H9 (cell line): ENCODE results near the gene CERS5. TPM values are rescaled to one million over a fixed set of nuclear protein-coding genes. Genes with fewer than 3 reads are reported as not detected.

Source experiments
- DNase-seq: peaks from one replicate; pipeline ENCODE4 v3.0.0-alpha.2; 2017
- H2AFZ ChIP-seq: one replicate; pipeline ENCODE4 v1.6.1; 2013; ENCODE audit warnings: mild to moderate bottlenecking, low read length, control low read depth, moderate library complexity
- H2AK5ac ChIP-seq: 2 replicates; pipeline ENCODE4 v1.6.1; 2013; ENCODE audit warnings: low read length, control low read depth, mixed read lengths; ENCODE audit not compliant: insufficient read length
- H2BK120ac ChIP-seq: one replicate; pipeline ENCODE4 v1.6.1; 2013; ENCODE audit warnings: low read depth, mild to moderate bottlenecking, low read length, control low read depth, inconsistent platforms; ENCODE audit not compliant: poor library complexity, severe bottlenecking
- H2BK12ac ChIP-seq: 2 replicates; pipeline ENCODE4 v1.6.1; 2013; ENCODE audit warnings: low read length, control low read depth, mixed read lengths, low read depth; ENCODE audit not compliant: insufficient read length
- H2BK15ac ChIP-seq: 2 replicates; pipeline ENCODE4 v1.6.1; 2013; ENCODE audit warnings: low read depth, low read length, control low read depth
- H2BK20ac ChIP-seq: one replicate; pipeline ENCODE4 v1.6.1; 2013; ENCODE audit warnings: low read depth, mild to moderate bottlenecking, low read length, control low read depth, inconsistent platforms; ENCODE audit not compliant: poor library complexity, severe bottlenecking
- H2BK5ac ChIP-seq: 2 replicates; pipeline ENCODE4 v1.6.1; 2013; ENCODE audit warnings: low read length, control low read depth, mixed read lengths; ENCODE audit not compliant: insufficient read length
- H3K14ac ChIP-seq: 2 replicates; pipeline ENCODE4 v1.6.1; 2013; ENCODE audit warnings: low read length, control low read depth; ENCODE audit not compliant: insufficient read depth
- H3K18ac ChIP-seq: 2 replicates; pipeline ENCODE4 v1.6.1; 2013; ENCODE audit warnings: low read depth, mild to moderate bottlenecking, mixed read lengths, low read length, control low read depth; ENCODE audit not compliant: insufficient read length
- H3K23ac ChIP-seq: 2 replicates; pipeline ENCODE4 v1.6.1; 2013; ENCODE audit warnings: low read length, control low read depth, mixed read lengths, low read depth; ENCODE audit not compliant: insufficient read length
- H3K23me2 ChIP-seq: 2 replicates; pipeline ENCODE4 v1.6.1; 2013; ENCODE audit warnings: low read depth, mild to moderate bottlenecking, mixed read lengths, low read length, control low read depth; ENCODE audit not compliant: insufficient read length, poor library complexity, severe bottlenecking
- H3K27ac ChIP-seq: 2 replicates; pipeline ENCODE4 v1.5.1; 2013; ENCODE audit warnings: low read length, control low read depth, mixed read lengths, low read depth; ENCODE audit not compliant: insufficient read length
- H3K27me3 ChIP-seq: 2 replicates; pipeline ENCODE4 v1.6.1; 2013; ENCODE audit warnings: low read length, control low read depth, inconsistent platforms; ENCODE audit not compliant: insufficient read depth
- H3K4ac ChIP-seq: 2 replicates; pipeline ENCODE4 v1.6.1; 2013; ENCODE audit warnings: low read depth, mild to moderate bottlenecking, control low read depth, inconsistent platforms, low read length, moderate library complexity
- H3K4me1 ChIP-seq: 2 replicates; pipeline ENCODE4 v1.6.1; 2013; ENCODE audit warnings: low read length, control low read depth, inconsistent platforms; ENCODE audit not compliant: insufficient read depth
- H3K4me2 ChIP-seq: 2 replicates; pipeline ENCODE4 v1.6.1; 2013; ENCODE audit warnings: low read length, control low read depth, mixed read lengths; ENCODE audit not compliant: insufficient read length, insufficient read depth
- H3K56ac ChIP-seq: 2 replicates; pipeline ENCODE4 v1.6.1; 2013; ENCODE audit warnings: low read depth, mild to moderate bottlenecking, mixed read lengths, low read length, control low read depth; ENCODE audit not compliant: insufficient read length
- H3K79me1 ChIP-seq: 2 replicates; pipeline ENCODE4 v1.6.1; 2013; ENCODE audit warnings: low read depth, mild to moderate bottlenecking, moderate library complexity, low read length, control low read depth, inconsistent platforms; ENCODE audit not compliant: insufficient read depth, poor library complexity, severe bottlenecking
- H3K79me2 ChIP-seq: 2 replicates; pipeline ENCODE4 v1.6.1; 2013; ENCODE audit warnings: low read length, control low read depth, inconsistent platforms; ENCODE audit not compliant: insufficient read depth
- H3K9ac ChIP-seq: 2 replicates; pipeline ENCODE4 v1.6.1; 2013; ENCODE audit warnings: low read length, control low read depth, mixed read lengths; ENCODE audit not compliant: insufficient read length; ENCODE audit errors: extremely low read depth
- H3K9me3 ChIP-seq: one replicate; pipeline ENCODE4 v1.6.1; 2013; ENCODE audit warnings: low read depth, low read length, inconsistent platforms; ENCODE audit not compliant: control insufficient read depth
- H3T11ph ChIP-seq: one replicate; pipeline ENCODE4 v1.6.1; 2013; ENCODE audit warnings: mild to moderate bottlenecking, low read length, control low read depth, inconsistent platforms
- H4K20me1 ChIP-seq: one replicate; pipeline ENCODE4 v1.6.1; 2013; ENCODE audit not compliant: control insufficient read depth, insufficient read length, insufficient read depth
- H4K5ac ChIP-seq: 2 replicates; pipeline ENCODE4 v1.6.1; 2013; ENCODE audit warnings: low read depth, mild to moderate bottlenecking, mixed read lengths, low read length, control low read depth; ENCODE audit not compliant: insufficient read length
- H4K8ac ChIP-seq: replicated peaks from 2 replicates; pipeline ENCODE4 v1.6.1; 2013; ENCODE audit warnings: low read length, control low read depth, mixed read lengths, low read depth; ENCODE audit not compliant: insufficient read length
- H4K91ac ChIP-seq: 2 replicates; pipeline ENCODE4 v1.6.1; 2013; ENCODE audit warnings: low read depth, mild to moderate bottlenecking, moderate library complexity, mixed read lengths, low read length, control low read depth; ENCODE audit not compliant: insufficient read length
- H3K27ac Mint-ChIP-seq, 3 experiments: 2 replicates in 2 of 3; 3 replicates in 1 of 3; pipeline ENCODE4 v1.8.0; 2020 to 2021; ENCODE audit warnings: mixed read lengths in 3 of 3, mild to moderate bottlenecking in 1 of 3, moderate library complexity in 1 of 3
- H3K27me3 Mint-ChIP-seq: 2 replicates; pipeline ENCODE4 v1.8.0; 2021; ENCODE audit warnings: low read depth, mild to moderate bottlenecking, moderate library complexity, mixed read lengths
- H3K36me3 Mint-ChIP-seq, 3 experiments: 2 replicates in 2 of 3; 3 replicates in 1 of 3; pipeline ENCODE4 v1.8.0; 2020 to 2021; ENCODE audit warnings: low read depth in 3 of 3, mixed read lengths in 3 of 3; ENCODE audit not compliant: insufficient read depth in 1 of 3
- H3K4me1 Mint-ChIP-seq, 2 experiments: 2 replicates each; pipeline ENCODE4 v1.8.0; 2020; ENCODE audit warnings: mixed read lengths in 2 of 2
- H3K4me3 Mint-ChIP-seq, 2 experiments: 2 replicates in 1 of 2; 3 replicates in 1 of 2; pipeline ENCODE4 v1.8.0; 2020 to 2021; ENCODE audit warnings: mild to moderate bottlenecking in 2 of 2, mixed read lengths in 2 of 2, moderate library complexity in 1 of 2
- H3K9me3 Mint-ChIP-seq, 2 experiments: 2 replicates in 1 of 2; 3 replicates in 1 of 2; pipeline ENCODE4 v1.8.0; 2020; ENCODE audit warnings: mild to moderate bottlenecking in 2 of 2, mixed read lengths in 2 of 2, moderate library complexity in 1 of 2
- CTCF ChIP-seq: fragments of 200-600 bp; sonication (generic); conservative IDR thresholded peaks from 3 replicates; pipeline ENCODE4 v1.8.0; 2021; ENCODE audit warnings: antibody characterized with exemption, mild to moderate bottlenecking
- WGBS: extraction: QIAGEN DNeasy Blood & Tissue Kit; methylation state at CpG from one replicate; pipeline ENCODE4 v1.1.7; 2013; ENCODE audit warnings: missing lambda C conversion rate, low lambda C conversion rate, mixed read lengths; ENCODE audit not compliant: insufficient read length; ENCODE audit errors: extremely low coverage; 5-methylcytosine and 5-hydroxymethylcytosine counted together
- total RNA-seq: library from RNA; stranded (reverse); gene quantifications from 2 replicates; pipeline ENCODE4 v1.2.1, GENCODE V29; 2021

CERS5 gene
- total RNA-seq, 1 experiment from 2014 or later = 68.8 TPM

GRCh38 chr12:50215033-50215432 lies 47.9 kb upstream of the CERS5 start:
- Histone ChIP-seq H3K4ac (no peak overlapping the region), H4K5ac (no peak overlapping the region), H3K4me2 (no peak overlapping the region), H2BK20ac (no peak overlapping the region), H3K27ac (no peak overlapping the region), H2BK120ac (no peak overlapping the region), H3K14ac (no peak overlapping the region), H3K9ac (no peak overlapping the region), H3K18ac (no peak overlapping the region), H2BK15ac (no peak overlapping the region), H3K9me3 (no peaks in the 10 kb centered on the region), H3K4me1 (no peaks in the 10 kb centered on the region), H4K20me1 (no peaks in the 10 kb centered on the region), H3K27me3 (no peaks in the 10 kb centered on the region), H3K23me2 (no peaks in the 10 kb centered on the region), H3T11ph (no peak overlapping the region), H2AK5ac (no peak overlapping the region), H2AFZ (no peak overlapping the region), H2BK5ac (no peak overlapping the region), H3K79me1 (peaks cover 4% of the 10 kb centered on the region), H3K79me2 (peaks cover 12% of the 10 kb centered on the region; the same call in 1 of the 2 replicates), H4K91ac (no peak overlapping the region), H2BK12ac (no peak overlapping the region), H3K56ac (no peak overlapping the region), H3K23ac (no peak overlapping the region), H4K8ac (no peak overlapping the region)
- Mint-ChIP-seq H3K4me1 (peaks cover under 1 to 10% of the 10 kb centered on the region in 2 experiments; a peak in 2 of 4 replicates), H3K27me3 (no peaks in the 10 kb centered on the region), H3K27ac (0 out of 7 replicates have a peak overlapping the region, but pooled peaks of 1 of the 3 experiments have one; percentile 17), H3K4me3 (no peak overlapping the region), H3K9me3 (no peaks in the 10 kb centered on the region), H3K36me3 (peaks cover 0 to 18% (median 2%) of the 10 kb centered on the region in 3 experiments; a peak in 5 of 7 replicates)
- no peak for DNase-seq
- WGBS = no CpG with 5 or more reads among the region's 3 CpGs
- TF ChIP-seq CTCF = no peak
